H1 (cell line): ENCODE measurements around the gene MSANTD3. TPM values are rescaled to one million over a fixed set of nuclear protein-coding genes. Genes with fewer than 3 reads are reported as not detected.
A peak's percentile ranks its signal among the peaks of the same experiment; 100 is the strongest.

Experiments
- CTCF ChIA-PET: fragments of 300-600 bp; sonication (Branson Sonifier 250); formaldehyde crosslinking; loops from one replicate; lab custom pipeline; 2021; ENCODE audit not compliant: partially characterized antibody; lab: Charles Lee
- POLR2A ChIA-PET: fragments of 300-600 bp; sonication (Branson Sonifier 250); formaldehyde crosslinking; loops from one replicate; lab custom pipeline; 2021; ENCODE audit warnings: inconsistent platforms; ENCODE audit not compliant: partially characterized antibody; lab: Charles Lee
- DNase-seq, 2 experiments: peaks; one replicate each; pipeline versions ENCODE4 v3.0.0 to v3.0.0-alpha.2; 2010 to 2022; ENCODE audit warnings: low spot score in 2 of 2, low read depth in 1 of 2, mixed read lengths in 1 of 2
- FAIRE-seq: peaks from 2 replicates; lab custom pipeline; 2011; peaks lifted over from hg19 to GRCh38; lab: Jason Lieb, UNC
- H2AFZ ChIP-seq: 2 replicates; pipeline ENCODE4 v1.8.1; 2012; ENCODE audit warnings: low read length, inconsistent platforms
- H2AK5ac ChIP-seq: 2 replicates; pipeline ENCODE4 v1.6.1; 2013; ENCODE audit warnings: low read depth, low read length
- H2BK120ac ChIP-seq: replicated peaks from 2 replicates; pipeline ENCODE3; 2013; ENCODE audit warnings: low read depth, low read length, inconsistent platforms
- H2BK12ac ChIP-seq: 2 replicates; pipeline ENCODE4 v1.6.1; 2013; ENCODE audit warnings: low read depth, low read length
- H2BK15ac ChIP-seq: 2 replicates; pipeline ENCODE4 v1.6.1; 2013; ENCODE audit warnings: low read length
- H2BK20ac ChIP-seq: 2 replicates; pipeline ENCODE4 v1.6.1; 2013; ENCODE audit warnings: low read length
- H2BK5ac ChIP-seq: 2 replicates; pipeline ENCODE4 v1.6.1; 2013; ENCODE audit warnings: low read depth, low read length
- H3K14ac ChIP-seq: 2 replicates; pipeline ENCODE4 v1.6.1; 2013; ENCODE audit warnings: inconsistent platforms; ENCODE audit not compliant: insufficient read length
- H3K18ac ChIP-seq: 2 replicates; pipeline ENCODE4 v1.6.1; 2013; ENCODE audit warnings: low read length; ENCODE audit errors: extremely low read depth
- H3K23ac ChIP-seq: 2 replicates; pipeline ENCODE4 v1.6.1; 2013; ENCODE audit warnings: inconsistent platforms; ENCODE audit not compliant: insufficient read length
- H3K23me2 ChIP-seq: 2 replicates; pipeline ENCODE4 v1.6.1; 2013; ENCODE audit warnings: low read depth, low read length
- H3K27ac ChIP-seq: 2 replicates; pipeline ENCODE4 v1.6.1; 2011; ENCODE audit warnings: low read depth, low read length, inconsistent platforms
- H3K27me3 ChIP-seq, 4 experiments: replicated peaks in 1 of 4; 1 replicate in 1 of 4; 2 replicates in 3 of 4; pipeline versions ENCODE4 v1.6.1 to v1.8.1; 2011 to 2013; ENCODE audit warnings: low read length in 3 of 4, mild to moderate bottlenecking in 3 of 4, inconsistent platforms in 2 of 4, mixed read lengths in 2 of 4, moderate library complexity in 1 of 4; ENCODE audit not compliant: control insufficient read depth in 3 of 4, insufficient read depth in 3 of 4; ENCODE audit errors: extremely low read depth in 1 of 4
- H3K36me3 ChIP-seq, 4 experiments: 2 replicates each; pipeline versions ENCODE4 v1.6.1 to v1.8.1; 2011 to 2013; ENCODE audit warnings: mild to moderate bottlenecking in 4 of 4, low read length in 3 of 4, moderate library complexity in 2 of 4, control low read depth in 1 of 4, inconsistent platforms in 1 of 4; ENCODE audit not compliant: insufficient read depth in 4 of 4, control insufficient read depth in 2 of 4
- H3K4ac ChIP-seq: replicated peaks from 2 replicates; pipeline ENCODE3; 2013; ENCODE audit warnings: low read length, low read depth, mixed read lengths, inconsistent platforms; ENCODE audit not compliant: insufficient read length
- H3K4me1 ChIP-seq, 4 experiments: replicated peaks in 1 of 4; 1 replicate in 1 of 4; 2 replicates in 3 of 4; pipeline versions ENCODE4 v1.6.1 to v1.8.1; 2011 to 2013; ENCODE audit warnings: low read length in 3 of 4, inconsistent platforms in 2 of 4, mixed read lengths in 1 of 4; ENCODE audit not compliant: insufficient read depth in 4 of 4, control insufficient read depth in 3 of 4
- H3K4me2 ChIP-seq, 2 experiments: 2 replicates each; pipeline versions ENCODE4 v1.6.1 to v1.8.1; 2011 to 2013; ENCODE audit warnings: low read depth in 2 of 2, low read length in 2 of 2, control low read depth in 1 of 2, inconsistent platforms in 1 of 2, mild to moderate bottlenecking in 1 of 2; ENCODE audit not compliant: insufficient read depth in 1 of 2
- H3K4me3 ChIP-seq, 4 experiments: fragments of 200-600, 300-600 bp in 1 of 4; sonication (generic), shearing (Covaris generic), sonication (Bioruptor Twin) in 1 of 4; 2 replicates each; pipeline versions ENCODE4 v1.5.1 to v1.8.1; 2011 to 2016; ENCODE audit warnings: low read length in 4 of 4, low read depth in 3 of 4, control low read depth in 2 of 4, inconsistent platforms in 2 of 4, mild to moderate bottlenecking in 2 of 4, mixed read lengths in 1 of 4, moderate library complexity in 1 of 4; ENCODE audit not compliant: insufficient read depth in 2 of 4; ENCODE audit errors: extremely low read depth in 1 of 4
- H3K56ac ChIP-seq: replicated peaks from 2 replicates; pipeline ENCODE3; 2013; ENCODE audit warnings: low read depth, mild to moderate bottlenecking, mixed read lengths, low read length, inconsistent platforms; ENCODE audit not compliant: insufficient read length
- H3K79me1 ChIP-seq: 2 replicates; pipeline ENCODE4 v1.6.1; 2013; ENCODE audit warnings: low read depth, low read length, control low read depth
- H3K79me2 ChIP-seq, 2 experiments: 2 replicates each; pipeline versions ENCODE4 v1.6.1 to v1.8.1; 2012 to 2013; ENCODE audit warnings: low read length in 2 of 2, mild to moderate bottlenecking in 2 of 2, inconsistent platforms in 1 of 2; ENCODE audit not compliant: insufficient read depth in 2 of 2, control insufficient read depth in 1 of 2
- H3K9ac ChIP-seq, 4 experiments: replicated peaks in 1 of 4; 1 replicate in 1 of 4; 2 replicates in 3 of 4; pipeline versions ENCODE4 v1.6.1 to v1.8.1; 2011 to 2013; ENCODE audit warnings: low read depth in 3 of 4, low read length in 3 of 4, control low read depth in 2 of 4, mild to moderate bottlenecking in 2 of 4, moderate library complexity in 2 of 4, inconsistent platforms in 1 of 4; ENCODE audit errors: extremely low read depth in 1 of 4
- H3K9me3 ChIP-seq, 2 experiments: 2 replicates each; pipeline versions ENCODE4 v1.6.1 to v1.8.1; 2012 to 2013; ENCODE audit warnings: mild to moderate bottlenecking in 2 of 2, moderate library complexity in 2 of 2, control low read depth in 1 of 2, inconsistent platforms in 1 of 2, low read depth in 1 of 2, low read length in 1 of 2, mixed read lengths in 1 of 2; ENCODE audit not compliant: insufficient read depth in 2 of 2
- H4K20me1 ChIP-seq, 2 experiments: replicated peaks in 1 of 2; 2 replicates each; pipeline versions ENCODE3 to v1.8.1; 2011 to 2013; ENCODE audit warnings: inconsistent platforms in 2 of 2, low read length in 2 of 2, mild to moderate bottlenecking in 1 of 2; ENCODE audit not compliant: insufficient read depth in 2 of 2, control insufficient read depth in 1 of 2
- H4K5ac ChIP-seq: 2 replicates; pipeline ENCODE4 v1.6.1; 2013; ENCODE audit warnings: low read length, low read depth, mixed read lengths, inconsistent platforms; ENCODE audit not compliant: insufficient read length
- H4K8ac ChIP-seq: 2 replicates; pipeline ENCODE4 v1.8.0; 2013; ENCODE audit warnings: mild to moderate bottlenecking, moderate library complexity, low read length, inconsistent platforms; ENCODE audit not compliant: insufficient read depth; ENCODE audit errors: extremely low read depth
- H4K91ac ChIP-seq: replicated peaks from 2 replicates; pipeline ENCODE3; 2013; ENCODE audit warnings: low read length, mixed read lengths, inconsistent platforms; ENCODE audit not compliant: insufficient read length
- POLR2AphosphoS5 ChIP-seq: IDR thresholded peaks from 2 replicates; pipeline ENCODE4 v1.6.1; 2011; ENCODE audit warnings: low read depth, low read length
- RAD21 ChIP-seq, 2 experiments: IDR thresholded peaks in 1 of 2; conservative IDR thresholded peaks in 1 of 2; 2 replicates each; pipeline ENCODE4 v1.6.1; 2011; ENCODE audit warnings: low read depth in 2 of 2, low read length in 2 of 2, improper control_type of control experiment in 1 of 2, inconsistent platforms in 1 of 2, mild to moderate bottlenecking in 1 of 2, moderate library complexity in 1 of 2
- WGBS, 2 experiments: shearing (Covaris generic) in 1 of 2; methylation state at CpG; one replicate each; pipeline versions ENCODE4 v1.1.6 to v1.1.7; 2013 to 2015; ENCODE audit warnings: low lambda C conversion rate in 2 of 2, mixed read lengths in 2 of 2, inconsistent platforms in 1 of 2, low coverage in 1 of 2, missing lambda C conversion rate in 1 of 2; ENCODE audit not compliant: insufficient replicate concordance in 2 of 2, insufficient coverage in 1 of 2, insufficient read length in 1 of 2; ENCODE audit errors: extremely low coverage in 1 of 2, missing lambda C conversion rate in 1 of 2; 5-methylcytosine and 5-hydroxymethylcytosine counted together
- polyA plus RNA-seq, 7 experiments: library from polyadenylated mRNA; depleted of rRNA in 3 of 7; stranded (reverse) in 5 of 7; unstranded in 2 of 7; fragments of >200 nt in 5 of 7; fragments of 200-250 nt in 2 of 7; gene quantifications; 1 replicate in 5 of 7; 2 replicates in 1 of 7; 4 replicates in 1 of 7; pipeline versions ENCODE4 v1.2.1 to v1.2.3, GENCODE V29; 2011 to 2013; ENCODE audit warnings: missing spikeins in 2 of 7, mixed read lengths in 2 of 7
- total RNA-seq: library from RNA; stranded (reverse); fragmentation: NEBNext Ultra II Directional; extraction: Animal tissue kit (Norgen Biotek cat#: 25700); gene quantifications from 2 replicates; pipeline ENCODE4 v1.2.1, GENCODE V29; 2021

MSANTD3 gene
- total and polyA plus RNA-seq, 2 of the 8 experiments (the other 6 are each of a cell fraction or from before 2014, with no cell fraction given), result 12.0 to 41.3 TPM

GRCh38 chr9:100426189-100426529, 784 bp upstream of the MSANTD3 start:
- Histone ChIP-seq H2BK5ac (peak overlapping the region; percentile 61; the same call in 1 of the 2 replicates), H2BK120ac (no peak overlapping the region), H3K79me2 (peaks cover 0 to 30% of the 10 kb centered on the region in 2 experiments; a peak in 3 of 4 replicates), H2AFZ (peak overlapping the region; percentile 98), H3K23ac (no peak overlapping the region), H2AK5ac (no peak overlapping the region), H2BK12ac (no peak overlapping the region), H4K20me1 (peaks cover 0 to 3% of the 10 kb centered on the region in 2 experiments), H2BK20ac (no peak overlapping the region), H2BK15ac (no peak overlapping the region), H4K5ac (no peak overlapping the region), H3K4me1 (peaks cover 0 to 13% (median 8%) of the 10 kb centered on the region in 4 experiments; a peak in 4 of 7 replicates), H3K79me1 (peaks cover 4% of the 10 kb centered on the region), H3K4me2 (peak overlapping the region; percentile 92 to 98; a peak in 3 of 4 replicates), H3K23me2 (peaks cover 9% of the 10 kb centered on the region), H4K91ac (no peak overlapping the region), H3K9ac (peak overlapping the region in 3 of 4 experiments; percentile 36 to 80 (median 59); a peak in 6 of 7 replicates), H3K18ac (peak overlapping the region; percentile 75), H3K14ac (no peak overlapping the region), H3K36me3 (no peaks in the 10 kb centered on the region), H3K4ac (no peak overlapping the region), H4K8ac (peak overlapping the region; percentile 69; the same call in 1 of the 2 replicates), H3K27ac (0 out of 2 replicates have a peak overlapping the region, but pooled peaks have one; percentile 39), H3K56ac (no peak overlapping the region), H3K9me3 (no peaks in the 10 kb centered on the region), H3K4me3 (peak overlapping the region; percentile 58 to 94 (median 75)), H3K27me3 (no peaks in the 10 kb centered on the region)
- no peak for FAIRE-seq
- 58% methylated on average over 7 of the region's 7 CpGs; no CpG with 5 or more reads in 1 of the 2 experiments for WGBS, 2 experiments
- no peak for DNase-seq
- POLR2A ChIA-PET, result interaction anchor here (0.6 to 3.7 kb wide), 14 partner anchors 8 to 1062 kb away, joined by 3 to 23 read pairs (median 4); partner anchors contain the start of genes TEX10 and TMEFF1
- CTCF ChIA-PET, result interaction anchor here (0.6 to 2.1 kb wide), 3 partner anchors 12 to 408 kb away, joined by 3 to 10 read pairs (median 4); no protein-coding TSS in a partner anchor
- TF ChIP-seq RAD21 (IDR thresholded peaks at IDR 0.05 in 1 of 2, conservative IDR thresholded peaks at IDR 0.05 in 1 of 2; ENCODE audit: low read depth in 2 of 2, low read length in 2 of 2) (no peak), POLR2AphosphoS5 (no peak)
